Measurements from ENCODE around the gene CEMIP. TPM values are rescaled to one million over a fixed set of nuclear protein-coding genes. Genes with fewer than 3 reads are reported as not detected.

CEMIP gene
- total and polyA plus RNA-seq, 10 of the 15 experiments (the other 5 are each of a cell fraction or from before 2014, with no cell fraction given): 0.01 to 0.44 (median 0.16) TPM; not detected in 6

DNA sequence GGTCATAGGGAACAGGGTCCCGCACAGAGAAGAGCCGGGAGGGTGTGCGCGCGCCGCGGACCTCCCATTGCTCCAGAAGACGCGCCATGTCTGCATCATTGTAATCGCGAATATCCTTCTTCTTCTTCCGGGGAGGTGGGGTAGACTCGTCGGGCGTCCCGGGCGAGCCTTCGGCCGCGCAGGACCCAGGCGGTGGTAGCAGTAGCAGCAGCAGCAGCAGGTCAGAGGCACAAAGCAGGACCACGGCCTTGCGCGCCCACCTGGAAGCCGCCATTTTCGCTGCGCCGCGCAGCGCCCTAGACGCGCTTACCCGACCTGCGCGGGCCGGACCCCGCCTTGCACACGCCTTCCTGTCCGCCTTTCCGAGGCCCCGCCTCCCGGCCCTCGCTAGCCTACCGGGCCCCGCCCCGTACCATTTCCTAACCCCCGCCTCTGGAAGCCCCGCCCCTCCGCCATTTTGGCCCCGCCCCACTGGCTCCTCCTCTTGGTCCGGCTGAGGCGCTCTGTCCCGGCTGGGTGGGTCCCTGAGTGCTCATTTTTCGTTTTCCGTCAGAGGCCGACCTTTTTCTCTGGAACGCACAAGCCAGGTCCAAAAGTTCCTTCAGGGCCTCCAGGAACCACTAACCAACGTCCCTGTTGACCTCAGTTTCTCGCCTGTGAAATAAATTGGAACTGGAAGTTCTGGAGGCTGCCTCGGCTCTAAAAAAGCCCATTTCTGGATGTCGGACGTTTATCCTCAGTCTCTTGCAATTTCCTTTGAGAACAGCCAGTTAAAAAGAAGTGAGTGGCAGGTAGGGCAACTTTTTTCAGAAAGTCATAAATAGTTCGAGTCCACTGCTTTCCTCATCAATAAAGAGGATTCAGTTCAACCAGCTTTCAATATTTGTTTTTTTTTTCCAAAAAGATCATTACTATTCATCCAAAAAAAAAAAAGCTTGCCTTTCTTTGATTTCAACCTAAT is 210.6 kb downstream of the CEMIP start, which contains the start of gene MESD (continued):
- TF ChIP-seq REST (IDR thresholded peaks at IDR 0.05; ENCODE audit: low read depth, low read length) (no peak), USF2 (IDR thresholded peaks at IDR 0.05; ENCODE audit: borderline replicate concordance, low read depth, low read length) (no peak), BACH1 (IDR thresholded peaks at IDR 0.05; ENCODE audit: borderline replicate concordance) (peak; percentile 67), FOXM1 (IDR thresholded peaks at IDR 0.05; ENCODE audit: low read depth, low read length) (no peak), STAT1 (conservative IDR thresholded peaks at IDR 0.05) (no peak), SMC3 (IDR thresholded peaks at IDR 0.05; ENCODE audit: borderline replicate concordance, low read length) (no peak), CBX5 (IDR thresholded peaks at IDR 0.05; ENCODE audit: low read depth) (no peak), MTA3 (IDR thresholded peaks at IDR 0.05; ENCODE audit: borderline replicate concordance, low read length) (no peak), ETV6 (conservative IDR thresholded peaks at IDR 0.05 in 1 of 2, IDR thresholded peaks at IDR 0.05 in 1 of 2; ENCODE audit: borderline replicate concordance in 1 of 2, low read depth in 1 of 2) (no peak), KLF5 (IDR thresholded peaks at IDR 0.05; ENCODE audit: partially characterized antibody) (no peak), RAD51 (IDR thresholded peaks at IDR 0.05) (no peak), GATAD2B (conservative IDR thresholded peaks at IDR 0.05; ENCODE audit: low read depth) (no peak; the same call in 1 of the 2 replicates), TBL1XR1 (IDR thresholded peaks at IDR 0.05; ENCODE audit: low read depth, low read length) (no peak), SIN3A (IDR thresholded peaks at IDR 0.05; ENCODE audit: low read depth, low read length) (no peak), NR2C2 (IDR thresholded peaks at IDR 0.05; ENCODE audit: borderline replicate concordance, control insufficient read depth, insufficient read length, low read depth) (no peak), SUZ12 (IDR thresholded peaks at IDR 0.05; ENCODE audit: unreplicated experiment) (no peak), CREB1 (IDR thresholded peaks at IDR 0.05; ENCODE audit: low read depth) (peak; percentile 56; the same call in 1 of the 2 replicates)
- TF ChIP-seq, protein P1, sequence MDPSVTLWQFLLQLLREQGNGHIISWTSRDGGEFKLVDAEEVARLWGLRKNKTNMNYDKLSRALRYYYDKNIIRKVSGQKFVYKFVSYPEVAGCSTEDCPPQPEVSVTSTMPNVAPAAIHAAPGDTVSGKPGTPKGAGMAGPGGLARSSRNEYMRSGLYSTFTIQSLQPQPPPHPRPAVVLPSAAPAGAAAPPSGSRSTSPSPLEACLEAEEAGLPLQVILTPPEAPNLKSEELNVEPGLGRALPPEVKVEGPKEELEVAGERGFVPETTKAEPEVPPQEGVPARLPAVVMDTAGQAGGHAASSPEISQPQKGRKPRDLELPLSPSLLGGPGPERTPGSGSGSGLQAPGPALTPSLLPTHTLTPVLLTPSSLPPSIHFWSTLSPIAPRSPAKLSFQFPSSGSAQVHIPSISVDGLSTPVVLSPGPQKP (IDR thresholded peaks at IDR 0.05; ENCODE audit: low read depth, low read length): no peak
- TF ChIP-seq, protein P2, sequence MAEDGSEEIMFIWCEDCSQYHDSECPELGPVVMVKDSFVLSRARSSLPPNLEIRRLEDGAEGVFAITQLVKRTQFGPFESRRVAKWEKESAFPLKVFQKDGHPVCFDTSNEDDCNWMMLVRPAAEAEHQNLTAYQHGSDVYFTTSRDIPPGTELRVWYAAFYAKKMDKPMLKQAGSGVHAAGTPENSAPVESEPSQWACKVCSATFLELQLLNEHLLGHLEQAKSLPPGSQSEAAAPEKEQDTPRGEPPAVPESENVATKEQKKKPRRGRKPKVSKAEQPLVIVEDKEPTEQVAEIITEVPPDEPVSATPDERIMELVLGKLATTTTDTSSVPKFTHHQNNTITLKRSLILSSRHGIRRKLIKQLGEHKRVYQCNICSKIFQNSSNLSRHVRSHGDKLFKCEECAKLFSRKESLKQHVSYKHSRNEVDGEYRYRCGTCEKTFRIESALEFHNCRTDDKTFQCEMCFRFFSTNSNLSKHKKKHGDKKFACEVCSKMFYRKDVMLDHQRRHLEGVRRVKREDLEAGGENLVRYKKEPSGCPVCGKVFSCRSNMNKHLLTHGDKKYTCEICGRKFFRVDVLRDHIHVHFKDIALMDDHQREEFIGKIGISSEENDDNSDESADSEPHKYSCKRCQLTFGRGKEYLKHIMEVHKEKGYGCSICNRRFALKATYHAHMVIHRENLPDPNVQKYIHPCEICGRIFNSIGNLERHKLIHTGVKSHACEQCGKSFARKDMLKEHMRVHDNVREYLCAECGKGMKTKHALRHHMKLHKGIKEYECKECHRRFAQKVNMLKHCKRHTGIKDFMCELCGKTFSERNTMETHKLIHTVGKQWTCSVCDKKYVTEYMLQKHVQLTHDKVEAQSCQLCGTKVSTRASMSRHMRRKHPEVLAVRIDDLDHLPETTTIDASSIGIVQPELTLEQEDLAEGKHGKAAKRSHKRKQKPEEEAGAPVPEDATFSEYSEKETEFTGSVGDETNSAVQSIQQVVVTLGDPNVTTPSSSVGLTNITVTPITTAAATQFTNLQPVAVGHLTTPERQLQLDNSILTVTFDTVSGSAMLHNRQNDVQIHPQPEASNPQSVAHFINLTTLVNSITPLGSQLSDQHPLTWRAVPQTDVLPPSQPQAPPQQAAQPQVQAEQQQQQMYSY (CRISPR knock-in tag; IDR thresholded peaks at IDR 0.05): no peak

Measured in GM12878 (cell line).